ENCODE data around the gene ANTXRL.

DNA sequence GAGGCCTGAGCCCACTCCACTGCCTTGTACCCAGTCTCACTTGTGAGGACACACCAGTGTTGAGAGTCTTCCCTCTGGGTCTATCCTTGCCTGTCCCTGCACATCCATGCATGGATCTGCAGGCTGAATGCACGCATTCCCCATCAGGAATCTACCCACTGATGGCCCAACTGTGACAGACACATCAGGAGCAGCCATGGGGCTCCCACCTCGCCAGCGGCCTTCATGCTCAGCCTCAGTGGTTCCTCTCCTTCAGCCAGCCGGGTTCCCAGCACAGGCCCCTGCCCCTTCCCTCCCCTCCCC lies 21.3 kb downstream of the ANTXRL start:
- TF ChIP-seq POLR2AphosphoS5 (IDR thresholded peaks at IDR 0.05), result no peak
- no peak for TF ChIP-seq EP300 (IDR thresholded peaks at IDR 0.05)
- TF ChIP-seq, protein P1, sequence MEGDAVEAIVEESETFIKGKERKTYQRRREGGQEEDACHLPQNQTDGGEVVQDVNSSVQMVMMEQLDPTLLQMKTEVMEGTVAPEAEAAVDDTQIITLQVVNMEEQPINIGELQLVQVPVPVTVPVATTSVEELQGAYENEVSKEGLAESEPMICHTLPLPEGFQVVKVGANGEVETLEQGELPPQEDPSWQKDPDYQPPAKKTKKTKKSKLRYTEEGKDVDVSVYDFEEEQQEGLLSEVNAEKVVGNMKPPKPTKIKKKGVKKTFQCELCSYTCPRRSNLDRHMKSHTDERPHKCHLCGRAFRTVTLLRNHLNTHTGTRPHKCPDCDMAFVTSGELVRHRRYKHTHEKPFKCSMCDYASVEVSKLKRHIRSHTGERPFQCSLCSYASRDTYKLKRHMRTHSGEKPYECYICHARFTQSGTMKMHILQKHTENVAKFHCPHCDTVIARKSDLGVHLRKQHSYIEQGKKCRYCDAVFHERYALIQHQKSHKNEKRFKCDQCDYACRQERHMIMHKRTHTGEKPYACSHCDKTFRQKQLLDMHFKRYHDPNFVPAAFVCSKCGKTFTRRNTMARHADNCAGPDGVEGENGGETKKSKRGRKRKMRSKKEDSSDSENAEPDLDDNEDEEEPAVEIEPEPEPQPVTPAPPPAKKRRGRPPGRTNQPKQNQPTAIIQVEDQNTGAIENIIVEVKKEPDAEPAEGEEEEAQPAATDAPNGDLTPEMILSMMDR (IDR thresholded peaks at IDR 0.05), result no peak
- no peak for TF ChIP-seq POLR2A (IDR thresholded peaks at IDR 0.05)
